OCI-LY7 (cell line): ENCODE results near the gene SPSB1. TPM values are rescaled to one million over a fixed set of nuclear protein-coding genes. Genes with fewer than 3 reads are reported as not detected.
A peak's percentile ranks its signal among the peaks of the same experiment; 100 is the strongest.

Experiments
- BruUV-seq: library from RNA; stranded (reverse); fragments of 400-500 nt; replicated peaks from 2 replicates; lab custom pipeline; 2021; lab: Mats Ljungman, UMichigan
- CTCF ChIA-PET: fragments of 300-600 bp; sonication (Branson Sonifier 250); formaldehyde crosslinking; loops from one replicate; lab custom pipeline; 2022; ENCODE audit warnings: antibody characterized with exemption; ENCODE audit not compliant: unreplicated experiment; lab: Charles Lee
- POLR2A ChIA-PET: fragments of 300-600 bp; sonication (Branson Sonifier 250); formaldehyde crosslinking; loops from one replicate; lab custom pipeline; 2022; ENCODE audit warnings: antibody characterized with exemption; lab: Charles Lee
- DNase-seq: peaks from one replicate; pipeline ENCODE4 v3.0.0-alpha.2; 2015; ENCODE audit warnings: low spot score
- H2AFZ ChIP-seq: fragments of 200-600 bp; sonication (generic), shearing (Covaris generic); 2 replicates; pipeline ENCODE4 v1.6.1; 2014; ENCODE audit warnings: mild to moderate bottlenecking, antibody characterized with exemption, low read length, moderate library complexity
- H3K27ac ChIP-seq: fragments of 200-600 bp; sonication (generic); 2 replicates; pipeline ENCODE4 v1.5.1; 2014; ENCODE audit warnings: mixed run types, low read depth, mild to moderate bottlenecking, moderate library complexity, low read length, inconsistent platforms; ENCODE audit not compliant: poor library complexity, severe bottlenecking
- H3K36me3 ChIP-seq: fragments of 200-600 bp; sonication (generic); 2 replicates; pipeline ENCODE4 v1.6.1; 2014; ENCODE audit warnings: mild to moderate bottlenecking, antibody characterized with exemption, low read length, moderate library complexity, mixed read lengths; ENCODE audit not compliant: insufficient read depth
- H3K4me1 ChIP-seq: fragments of 200-600 bp; sonication (generic); 2 replicates; pipeline ENCODE4 v1.5.1; 2014; ENCODE audit warnings: mild to moderate bottlenecking, low read length; ENCODE audit not compliant: insufficient read depth, poor library complexity, severe bottlenecking
- H3K4me2 ChIP-seq: fragments of 200-600 bp; sonication (generic); 2 replicates; pipeline ENCODE4 v1.6.1; 2014; ENCODE audit warnings: mild to moderate bottlenecking, low read length
- H3K4me3 ChIP-seq: fragments of 200-600 bp; sonication (generic); 2 replicates; pipeline ENCODE4 v1.5.1; 2014; ENCODE audit warnings: mild to moderate bottlenecking, low read depth, low read length; ENCODE audit not compliant: poor library complexity, severe bottlenecking
- H3K79me2 ChIP-seq: fragments of 200-600 bp; sonication (generic); 2 replicates; pipeline ENCODE4 v1.6.1; 2016; ENCODE audit warnings: low read depth, mild to moderate bottlenecking, low read length, moderate library complexity, mixed read lengths; ENCODE audit not compliant: insufficient read depth
- H3K9me2 ChIP-seq: fragments of 200-600 bp; sonication (generic); 2 replicates; pipeline ENCODE4 v1.6.1; 2016; ENCODE audit warnings: mild to moderate bottlenecking, low read length, mixed read lengths; ENCODE audit not compliant: insufficient read depth
- H3K9me3 ChIP-seq: fragments of 200-600 bp; sonication (generic); 2 replicates; pipeline ENCODE4 v1.6.1; 2014; ENCODE audit warnings: mild to moderate bottlenecking, mixed run types, low read length, mixed read lengths
- H4K20me1 ChIP-seq: fragments of 200-600 bp; sonication (generic); 2 replicates; pipeline ENCODE4 v1.6.1; 2014; ENCODE audit warnings: mild to moderate bottlenecking, antibody characterized with exemption, low read length, moderate library complexity, mixed read lengths; ENCODE audit not compliant: insufficient read depth
- EZH2phosphoT487 ChIP-seq: fragments of 200-600 bp; sonication (generic); IDR thresholded peaks from 2 replicates; pipeline ENCODE4 v1.6.1; 2018; ENCODE audit warnings: low read depth, borderline replicate concordance, mild to moderate bottlenecking, mixed run types, antibody characterized with exemption, low read length, moderate library complexity, mixed read lengths
- intact Hi-C: fragments of 100-400 bp; cut with micrococcal nuclease; formaldehyde crosslinking; loops from one replicate; pipeline ENCODE4 v1.10.0; 2022; ENCODE audit not compliant: unreplicated experiment
- total RNA-seq, 2 experiments: library from RNA; depleted of rRNA in 1 of 2; stranded (reverse); fragments of >200 nt in 1 of 2; shearing (Covaris generic) in 1 of 2; gene quantifications; 2 replicates each; pipeline ENCODE4 v1.2.3, GENCODE V29; 2014 to 2022
- TF ChIP-seq, protein P1 (sequence below): fragments of 200-600 bp; sonication (generic); conservative IDR thresholded peaks from 2 replicates; pipeline ENCODE4 v1.5.1; 2014; ENCODE audit warnings: mild to moderate bottlenecking, antibody characterized with exemption, low read length, moderate library complexity, mixed read lengths

The SPSB1 gene
- total RNA-seq, 2 experiments from 2014 or later = 1.2 to 14.0 TPM

DNA sequence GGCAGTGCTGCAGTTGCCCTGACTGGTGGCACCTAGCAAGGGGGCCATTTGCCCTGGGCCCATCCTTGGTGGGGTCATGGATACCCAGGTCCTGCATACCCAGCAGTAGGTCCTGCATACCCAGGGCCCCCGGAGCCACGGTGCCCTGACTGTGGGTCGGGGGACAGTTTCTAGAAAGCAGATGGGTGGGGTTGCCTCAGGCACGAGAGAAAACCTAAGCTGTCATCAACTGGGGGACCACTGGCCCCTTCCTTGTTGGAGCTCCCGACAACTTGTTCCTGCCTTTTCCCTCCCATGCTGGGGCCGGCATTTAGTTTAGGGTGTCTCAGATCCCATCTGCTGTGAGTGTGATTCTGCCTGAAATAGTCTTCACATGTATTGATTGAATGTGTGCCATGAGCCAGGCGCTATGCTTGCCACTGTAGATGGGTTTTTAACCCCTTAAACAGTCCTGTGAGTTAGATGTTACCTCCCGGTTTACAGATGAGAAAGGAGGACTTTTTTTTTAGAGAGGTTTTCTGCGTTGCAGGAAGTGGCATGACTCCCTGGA, 15.6 kb downstream of the SPSB1 start:
- H3K79me2 ChIP-seq = peaks cover 9% of the 10 kb centered on the region; the same call in 1 of the 2 replicates
- peaks cover 34% of the 10 kb centered on the region for H3K4me1 ChIP-seq

DNA sequence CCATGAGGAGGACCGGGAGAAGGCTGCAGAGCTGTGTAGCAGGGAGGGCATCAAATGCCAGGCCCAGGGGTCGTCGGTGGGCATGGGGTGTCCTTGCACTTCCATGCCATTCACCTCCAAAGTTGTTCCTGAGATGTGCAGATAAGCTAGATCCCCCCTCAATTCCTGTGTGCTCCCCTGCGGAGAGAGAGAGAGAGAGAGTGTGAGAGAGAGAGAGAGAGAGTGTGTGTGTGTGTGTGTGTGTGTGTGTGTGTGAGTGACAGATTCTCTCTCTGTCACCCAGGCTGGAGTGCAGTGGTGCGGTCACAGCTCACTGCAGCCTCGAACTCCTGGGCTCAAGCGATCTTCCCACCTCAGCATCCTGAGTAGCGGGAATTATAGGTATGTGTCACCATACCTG, 16.4 kb downstream of the SPSB1 start:
- CTCF ChIA-PET = no interaction called here
- Histone ChIP-seq H3K4me1 (peaks cover 29% of the 10 kb centered on the region), H3K36me3 (no peaks in the 10 kb centered on the region), H3K4me2 (no peak overlapping the region), H3K4me3 (no peak overlapping the region), H4K20me1 (peaks cover 6% of the 10 kb centered on the region; the same call in 1 of the 2 replicates), H3K27ac (no peak overlapping the region), H3K9me3 (no peaks in the 10 kb centered on the region), H2AFZ (no peak overlapping the region), H3K9me2 (no peaks in the 10 kb centered on the region), H3K79me2 (peaks cover 9% of the 10 kb centered on the region; the same call in 1 of the 2 replicates)
- no peak for TF ChIP-seq EZH2phosphoT487
- TF ChIP-seq, protein P1, sequence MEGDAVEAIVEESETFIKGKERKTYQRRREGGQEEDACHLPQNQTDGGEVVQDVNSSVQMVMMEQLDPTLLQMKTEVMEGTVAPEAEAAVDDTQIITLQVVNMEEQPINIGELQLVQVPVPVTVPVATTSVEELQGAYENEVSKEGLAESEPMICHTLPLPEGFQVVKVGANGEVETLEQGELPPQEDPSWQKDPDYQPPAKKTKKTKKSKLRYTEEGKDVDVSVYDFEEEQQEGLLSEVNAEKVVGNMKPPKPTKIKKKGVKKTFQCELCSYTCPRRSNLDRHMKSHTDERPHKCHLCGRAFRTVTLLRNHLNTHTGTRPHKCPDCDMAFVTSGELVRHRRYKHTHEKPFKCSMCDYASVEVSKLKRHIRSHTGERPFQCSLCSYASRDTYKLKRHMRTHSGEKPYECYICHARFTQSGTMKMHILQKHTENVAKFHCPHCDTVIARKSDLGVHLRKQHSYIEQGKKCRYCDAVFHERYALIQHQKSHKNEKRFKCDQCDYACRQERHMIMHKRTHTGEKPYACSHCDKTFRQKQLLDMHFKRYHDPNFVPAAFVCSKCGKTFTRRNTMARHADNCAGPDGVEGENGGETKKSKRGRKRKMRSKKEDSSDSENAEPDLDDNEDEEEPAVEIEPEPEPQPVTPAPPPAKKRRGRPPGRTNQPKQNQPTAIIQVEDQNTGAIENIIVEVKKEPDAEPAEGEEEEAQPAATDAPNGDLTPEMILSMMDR = no peak
- POLR2A ChIA-PET = no interaction called here
- no TSS peak for BruUV-seq
- no peak for DNase-seq
- intact Hi-C loops = no loop called here

More for the DNA sequence above, 15.6 kb downstream of the SPSB1 start:
- intact Hi-C loops = no loop called here
- ChIA-PET POLR2A (no interaction called here), CTCF (no interaction called here)
- Histone ChIP-seq H3K4me2 (no peak overlapping the region), H3K36me3 (no peaks in the 10 kb centered on the region), H3K4me3 (no peak overlapping the region), H3K9me2 (no peaks in the 10 kb centered on the region), H3K9me3 (no peaks in the 10 kb centered on the region), H4K20me1 (peaks cover 6% of the 10 kb centered on the region; the same call in 1 of the 2 replicates), H3K27ac (no peak overlapping the region), H2AFZ (no peak overlapping the region)
- no TSS peak for BruUV-seq
- DNase-seq = no peak
- TF ChIP-seq, protein P1 = no peak
- TF ChIP-seq EZH2phosphoT487 = no peak

DNA sequence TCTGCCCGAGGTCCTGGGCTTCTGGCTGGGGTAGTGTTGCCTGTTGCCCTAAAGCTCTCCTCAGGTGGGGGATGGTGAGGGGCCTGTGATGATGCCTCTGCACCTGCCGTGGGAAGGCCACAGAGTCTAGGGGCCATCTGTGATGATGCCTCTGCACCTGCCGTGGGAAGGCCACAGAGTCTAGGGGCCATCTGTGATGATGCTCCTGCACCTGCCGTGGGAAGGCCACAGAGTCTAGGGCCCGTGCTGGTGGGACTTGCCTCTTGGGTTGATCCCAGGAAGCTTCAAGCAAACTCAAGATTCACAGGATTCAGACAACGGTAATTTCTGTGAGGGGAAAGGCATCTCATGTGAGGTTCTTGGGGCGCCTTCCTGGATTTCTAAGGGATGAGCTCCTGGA, 17.3 kb downstream of the SPSB1 start:
- ChIA-PET POLR2A (interaction anchor here (0.8 kb wide), 1 partner anchor 112 kb away, joined by 3 read pairs; no protein-coding TSS in a partner anchor), CTCF (no interaction called here)
- H3K79me2 ChIP-seq = peaks cover 9% of the 10 kb centered on the region; the same call in 1 of the 2 replicates
- H3K36me3 ChIP-seq = no peaks in the 10 kb centered on the region
- H3K9me3 ChIP-seq = no peaks in the 10 kb centered on the region
- H3K9me2 ChIP-seq = no peaks in the 10 kb centered on the region
- H3K4me3 ChIP-seq = no peak overlapping the region
- no peak overlapping the region for H2AFZ ChIP-seq
- H3K27ac ChIP-seq = no peak overlapping the region
- H4K20me1 ChIP-seq = peaks cover 6% of the 10 kb centered on the region; the same call in 1 of the 2 replicates
- TF ChIP-seq, protein P1 = no peak
- no peak for TF ChIP-seq EZH2phosphoT487
- no peak for DNase-seq
- no TSS peak for BruUV-seq
- intact Hi-C loops = no loop called here
- 0 out of 2 replicates have a peak overlapping the region, but pooled peaks have one; percentile 1 for H3K4me2 ChIP-seq
- H3K4me1 ChIP-seq = peaks cover 27% of the 10 kb centered on the region
